Activated naive CD4-positive, alpha-beta T cell treated with anti-CD3 and anti-CD28 coated beads, Interleukin-2, amount 50 U/mL, for 16 hours (primary cell): ENCODE data around the gene ALPK1.
"Not testable (repeated sequence)": the region's sequence is repeated elsewhere in the genome, so short reads cannot be mapped to it uniquely, and the experiment has no call there.

Experiments used
- DNase-seq: peaks from one replicate; pipeline ENCODE4 v3.0.0-alpha.2; 2020

ALPK1 gene

GRCh38 chr4:112473985-112474384 lies 176.8 kb downstream of the ALPK1 start:
- no peak for DNase-seq

DNA sequence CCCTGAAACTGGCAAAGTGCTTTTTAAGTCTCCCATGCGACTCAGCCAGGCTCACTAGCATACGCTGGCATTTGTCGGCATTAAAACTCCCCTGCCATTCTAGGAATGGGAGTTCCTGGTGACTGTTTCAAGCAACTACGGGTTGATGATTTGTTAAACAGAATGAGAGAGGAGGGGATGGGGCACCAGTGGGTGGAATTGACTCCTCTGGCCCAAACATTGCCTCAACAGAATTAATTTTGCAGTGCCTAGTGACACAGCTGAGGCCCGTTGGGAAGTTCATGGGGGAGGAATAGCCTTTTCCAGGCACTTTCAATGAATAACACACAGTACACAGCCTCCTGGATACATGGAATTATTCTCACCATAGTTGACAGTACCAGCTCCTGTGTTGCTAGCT lies 188.8 kb downstream of the ALPK1 start:
- no peak for DNase-seq

- not testable (repeated sequence) for DNase-seq
These were observed 193.6 kb downstream of the ALPK1 start for GRCh38 chr4:112490808-112491207.
